Fibroblast of pulmonary artery (primary cell): ENCODE measurements around the gene ACYP2.

Experiments
- DNase-seq: peaks from one replicate; pipeline ENCODE4 v3.0.0-alpha.2; 2010; ENCODE audit warnings: low read depth
- H3K4me3 ChIP-seq: replicated peaks from 2 replicates; pipeline ENCODE4 v1.5.1; 2011; ENCODE audit warnings: low read depth, mild to moderate bottlenecking, control low read depth, low read length, moderate library complexity
- CTCF ChIP-seq: IDR thresholded peaks from 2 replicates; pipeline ENCODE4 v1.5.1; 2011; ENCODE audit warnings: mild to moderate bottlenecking, control low read depth, low read length, inconsistent platforms; ENCODE audit errors: missing control alignments

ACYP2 gene

DNA sequence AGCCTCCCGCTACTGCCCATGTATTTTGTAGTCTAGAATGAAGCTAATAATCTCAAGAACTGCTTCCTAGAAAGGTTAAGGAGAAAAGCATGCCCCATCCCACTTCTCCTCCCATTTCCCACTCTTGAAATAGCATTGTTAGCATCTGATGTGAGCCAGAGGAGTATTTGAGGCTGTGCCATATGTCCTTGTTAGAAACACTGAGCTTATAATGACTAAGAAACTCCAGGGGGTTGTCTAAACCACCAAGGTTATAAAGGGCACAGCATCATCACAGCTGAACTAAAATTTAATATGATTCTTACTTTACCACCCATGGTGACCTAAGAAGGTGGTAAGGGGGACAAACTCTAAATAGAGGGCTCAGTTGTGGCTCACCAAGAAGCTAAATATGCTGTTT is 124.0 kb downstream of the ACYP2 start:
- DNase-seq: peak; percentile 66
- no peak overlapping the region for H3K4me3 ChIP-seq
- no peak for TF ChIP-seq CTCF

DNA sequence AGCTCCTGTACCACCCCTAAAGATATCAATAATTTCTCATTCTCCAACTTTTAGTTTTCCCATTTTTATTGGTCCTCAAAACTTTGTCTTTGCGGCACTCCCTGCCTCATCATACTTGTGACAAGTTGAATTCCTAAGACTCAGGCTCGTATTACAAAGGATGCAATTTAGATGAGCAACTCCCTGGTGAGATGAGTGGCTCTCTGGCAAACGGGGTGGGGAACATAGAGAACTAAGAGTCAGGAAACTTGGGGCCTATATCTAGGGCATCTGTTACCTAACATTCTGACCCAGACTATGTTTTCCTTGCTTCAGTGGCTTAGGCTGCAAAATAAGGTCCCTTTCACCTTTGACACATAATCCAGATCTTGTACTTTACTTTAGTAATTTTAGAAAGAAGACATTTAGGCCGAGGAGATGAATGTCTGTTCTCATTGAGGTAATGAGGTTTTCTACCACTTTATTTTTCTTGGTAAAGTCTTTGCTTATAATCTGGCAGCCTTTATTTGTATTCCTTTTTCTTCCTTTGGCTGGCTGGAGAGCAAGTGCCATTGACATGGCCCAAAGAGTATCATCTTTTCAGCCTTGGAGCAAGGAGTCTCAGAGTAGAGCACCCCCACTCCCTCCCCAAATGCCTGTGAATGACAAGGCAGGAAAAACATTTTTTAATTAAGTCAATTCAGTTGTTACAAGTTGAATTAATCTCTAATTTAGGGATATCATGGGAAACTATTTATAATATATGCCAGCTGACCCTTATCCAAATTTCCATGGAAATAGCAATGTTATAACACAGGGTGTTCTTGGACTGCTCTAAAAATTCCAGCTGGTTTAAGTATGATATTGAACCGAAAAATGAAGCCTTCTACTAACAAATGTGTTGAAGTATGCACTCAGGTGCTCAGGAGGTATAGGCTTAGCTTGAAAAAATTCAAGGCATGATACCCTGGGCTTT is 125.4 kb downstream of the ACYP2 start:
- TF ChIP-seq CTCF: no peak
- no peak overlapping the region for H3K4me3 ChIP-seq
- DNase-seq: peak; percentile 23

DNA sequence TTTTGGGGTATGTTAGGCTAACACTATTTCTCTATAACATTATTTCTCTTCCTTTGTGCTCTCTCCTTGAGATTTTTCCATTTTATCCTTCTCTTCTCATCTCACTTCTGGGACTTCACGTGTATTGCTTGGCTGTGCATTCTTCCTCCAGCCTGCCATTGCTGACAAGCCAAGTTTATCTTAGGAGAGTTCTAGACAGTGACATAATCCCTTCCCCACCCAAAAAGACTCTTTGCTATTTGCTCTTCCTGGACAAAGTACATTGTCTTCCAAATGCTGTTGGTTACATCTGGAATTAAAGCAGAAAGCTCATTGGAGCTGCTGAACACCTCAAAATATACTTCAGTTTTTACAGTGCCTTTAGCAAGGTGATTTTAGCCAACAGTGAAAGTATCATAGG is 131.7 kb downstream of the ACYP2 start:
- H3K4me3 ChIP-seq: no peak overlapping the region
- no peak for DNase-seq
- TF ChIP-seq CTCF: no peak

GRCh38 chr2:54249629-54250028 is 134.2 kb downstream of the ACYP2 start:
- no peak overlapping the region for H3K4me3 ChIP-seq
- no peak for TF ChIP-seq CTCF
- DNase-seq: no peak

GRCh38 chr2:54254180-54254579 is 138.8 kb downstream of the ACYP2 start:
- DNase-seq: no peak
- TF ChIP-seq CTCF: peak; percentile 11
- no peak overlapping the region for H3K4me3 ChIP-seq

GRCh38 chr2:54255230-54256090 is 140.0 kb downstream of the ACYP2 start:
- no peak overlapping the region for H3K4me3 ChIP-seq
- DNase-seq: no peak
- TF ChIP-seq CTCF: no peak
